ENCODE measurements around the gene UBN1. TPM values are rescaled to one million over a fixed set of nuclear protein-coding genes. Genes with fewer than 3 reads are reported as not detected.

UBN1 gene
- total RNA-seq, 1 donor from 2014 or later = 50.9 TPM

GRCh38 chr16:4813251-4814003 lies 33.9 kb upstream of the UBN1 start:
- ATAC-seq (peak; percentile 44), DNase-seq (no peak)
- intact Hi-C loops (cut with micrococcal nuclease) = no loop called here

- no peak for DNase-seq
- intact Hi-C loops (cut with micrococcal nuclease) = no loop called here
- ATAC-seq = peak; percentile 87
Measured at GRCh38 chr16:4814046-4814445, 33.2 kb upstream of the UBN1 start.

- intact Hi-C loops (cut with micrococcal nuclease) = no loop called here
- DNase-seq (peak; percentile 74), ATAC-seq (peak; percentile 72)
Measured at GRCh38 chr16:4814542-4815173, 32.6 kb upstream of the UBN1 start.

- DNase-seq = peak; percentile 73
- peak; percentile 70 for ATAC-seq
- intact Hi-C loops (cut with micrococcal nuclease) = no loop called here
Measured at GRCh38 chr16:4820652-4821051, 26.6 kb upstream of the UBN1 start.

GRCh38 chr16:4825196-4825595 lies 22.1 kb upstream of the UBN1 start:
- DNase-seq = peak; percentile 74
- ATAC-seq = peak; percentile 73
- intact Hi-C loops (cut with micrococcal nuclease) = no loop called here

- ATAC-seq = peak; percentile 0
- intact Hi-C loops (cut with micrococcal nuclease) = no loop called here
- DNase-seq = no peak
Measured at GRCh38 chr16:4826526-4826925, 20.8 kb upstream of the UBN1 start.

- DNase-seq = peak; percentile 66
- intact Hi-C loops (cut with micrococcal nuclease) = no loop called here
- peak; percentile 71 for ATAC-seq
Measured at GRCh38 chr16:4826980-4827379, 20.3 kb upstream of the UBN1 start.

GRCh38 chr16:4828567-4829321 lies 18.5 kb upstream of the UBN1 start:
- intact Hi-C loops (cut with micrococcal nuclease) = no loop called here
- ATAC-seq = peak; percentile 69
- peak; percentile 65 for DNase-seq

GRCh38 chr16:4830408-4830807 lies 16.9 kb upstream of the UBN1 start:
- DNase-seq (peak; percentile 46), ATAC-seq (peak; percentile 30)
- intact Hi-C loops (cut with micrococcal nuclease) = no loop called here

GRCh38 chr16:4831616-4832015 lies 15.7 kb upstream of the UBN1 start:
- no peak for DNase-seq
- intact Hi-C loops (cut with micrococcal nuclease) = no loop called here

GRCh38 chr16:4832698-4833343 lies 14.5 kb upstream of the UBN1 start:
- ATAC-seq (no peak), DNase-seq (no peak)
- intact Hi-C loops (cut with micrococcal nuclease) = no loop called here

More at GRCh38 chr16:4831616-4832015, 15.7 kb upstream of the UBN1 start:
- no peak for ATAC-seq

GRCh38 chr16:4833584-4833983 lies 13.7 kb upstream of the UBN1 start:
- DNase-seq (no peak), ATAC-seq (no peak)
- intact Hi-C loops (cut with micrococcal nuclease) = no loop called here

GRCh38 chr16:4836727-4837126 lies 10.6 kb upstream of the UBN1 start:
- ATAC-seq = peak; percentile 53
- intact Hi-C loops (cut with micrococcal nuclease) = no loop called here
- DNase-seq = no peak

GRCh38 chr16:4837733-4838501 lies 9.4 kb upstream of the UBN1 start:
- ATAC-seq (no peak), DNase-seq (no peak)
- intact Hi-C loops (cut with micrococcal nuclease) = no loop called here

- ATAC-seq = no peak
- DNase-seq = no peak
- intact Hi-C loops (cut with micrococcal nuclease) = no loop called here
Measured at GRCh38 chr16:4839942-4840341, 7.3 kb upstream of the UBN1 start.

GRCh38 chr16:4840984-4841383 lies 6.3 kb upstream of the UBN1 start:
- ATAC-seq = no peak
- intact Hi-C loops (cut with micrococcal nuclease) = no loop called here
- no peak for DNase-seq

- DNase-seq (peak; percentile 51), ATAC-seq (peak; percentile 29)
- intact Hi-C loops (cut with micrococcal nuclease) = no loop called here
Measured at GRCh38 chr16:4846503-4846900, 779 bp upstream of the UBN1 start.

GRCh38 chr16:4847774-4848587 lies 700 bp downstream of the UBN1 start:
- intact Hi-C loops (cut with micrococcal nuclease) = no loop called here
- peak; percentile 31 for ATAC-seq
- DNase-seq = peak; percentile 74
